IPS-15b (cell line): ENCODE data around the gene NAV2.

Source experiments
- H3K27me3 ChIP-seq: one replicate; pipeline ENCODE4 v1.6.1; 2013; ENCODE audit warnings: low read length; ENCODE audit not compliant: control insufficient read depth, insufficient read depth
- H3K36me3 ChIP-seq: one replicate; pipeline ENCODE4 v1.6.1; 2013; ENCODE audit warnings: low read length; ENCODE audit not compliant: control insufficient read depth, insufficient read depth
- H3K4me1 ChIP-seq: one replicate; pipeline ENCODE4 v1.6.1; 2013; ENCODE audit warnings: mild to moderate bottlenecking, low read length; ENCODE audit not compliant: control insufficient read depth, insufficient read depth
- H3K4me3 ChIP-seq: one replicate; pipeline ENCODE4 v1.5.1; 2013; ENCODE audit warnings: low read depth, low read length
- H3K9ac ChIP-seq: one replicate; pipeline ENCODE4 v1.6.1; 2013; ENCODE audit warnings: low read depth, mild to moderate bottlenecking, low read length
- H3K9me3 ChIP-seq: one replicate; pipeline ENCODE4 v1.6.1; 2013; ENCODE audit warnings: mild to moderate bottlenecking, low read length; ENCODE audit not compliant: control insufficient read depth, insufficient read depth

NAV2 gene

DNA sequence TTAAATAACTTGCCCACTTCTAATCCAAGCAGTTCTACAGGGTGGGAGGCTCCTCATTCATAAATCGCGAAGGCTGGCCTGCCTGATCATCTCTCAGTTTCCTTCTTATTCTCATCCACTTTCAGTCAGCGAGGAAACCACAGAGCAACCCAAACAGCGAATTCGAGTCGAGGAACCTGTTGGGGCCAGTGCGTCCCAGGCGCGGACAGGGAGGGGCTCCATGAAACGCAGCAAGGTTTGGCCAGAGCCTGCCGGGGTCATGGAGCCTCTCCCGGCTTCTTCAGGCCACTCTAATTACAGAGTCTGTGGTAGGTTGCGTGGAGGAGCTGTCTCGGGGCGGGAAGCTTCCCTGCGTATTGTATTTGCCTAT, 741 bp upstream of the NAV2 start:
- no peaks in the 10 kb centered on the region for H3K9me3 ChIP-seq
- H3K36me3 ChIP-seq = no peaks in the 10 kb centered on the region
- peak overlapping the region; percentile 73 for H3K9ac ChIP-seq
- peaks cover 9% of the 10 kb centered on the region for H3K4me1 ChIP-seq
- H3K4me3 ChIP-seq = peak overlapping the region; percentile 56
- peaks cover 50% of the 10 kb centered on the region for H3K27me3 ChIP-seq

GRCh38 chr11:19713196-19714021, 772 bp downstream of the NAV2 start:
- no peaks in the 10 kb centered on the region for H3K36me3 ChIP-seq
- no peaks in the 10 kb centered on the region for H3K9me3 ChIP-seq
- H3K27me3 ChIP-seq = peaks cover 50% of the 10 kb centered on the region
- H3K4me3 ChIP-seq = peak overlapping the region; percentile 79
- peak overlapping the region; percentile 42 for H3K9ac ChIP-seq
- H3K4me1 ChIP-seq = peaks cover 9% of the 10 kb centered on the region

DNA sequence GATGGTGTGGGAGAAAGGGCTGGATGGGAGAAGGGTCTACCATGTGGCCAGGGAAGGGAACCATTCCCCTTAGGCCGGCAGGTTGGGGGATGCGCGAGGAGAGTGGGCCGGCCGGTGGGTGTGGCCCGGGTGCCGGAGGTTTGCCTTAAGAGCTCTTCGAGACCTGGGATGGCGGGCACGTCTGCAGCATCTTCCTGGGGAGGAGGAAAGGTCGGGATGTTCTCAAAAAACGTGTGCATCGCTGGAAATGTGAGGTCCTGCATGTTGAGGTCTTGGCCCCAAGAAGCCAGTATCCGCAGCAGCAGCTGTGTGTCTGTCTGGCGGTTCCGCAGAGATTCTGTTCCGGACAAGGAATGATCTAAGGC, 1.4 kb downstream of the NAV2 start:
- no peaks in the 10 kb centered on the region for H3K9me3 ChIP-seq
- H3K9ac ChIP-seq = peak overlapping the region; percentile 42
- H3K36me3 ChIP-seq = no peaks in the 10 kb centered on the region
- H3K4me3 ChIP-seq = peak overlapping the region; percentile 79
- H3K27me3 ChIP-seq = peaks cover 50% of the 10 kb centered on the region
- peaks cover 9% of the 10 kb centered on the region for H3K4me1 ChIP-seq

GRCh38 chr11:19714387-19715363, 2.0 kb downstream of the NAV2 start:
- no peaks in the 10 kb centered on the region for H3K9me3 ChIP-seq
- peaks cover 9% of the 10 kb centered on the region for H3K4me1 ChIP-seq
- H3K9ac ChIP-seq = no peak overlapping the region
- H3K4me3 ChIP-seq = peak overlapping the region; percentile 79
- H3K27me3 ChIP-seq = peaks cover 50% of the 10 kb centered on the region
- H3K36me3 ChIP-seq = no peaks in the 10 kb centered on the region

- Histone ChIP-seq H3K27me3 (peaks cover 47% of the 10 kb centered on the region), H3K36me3 (no peaks in the 10 kb centered on the region), H3K9ac (no peak overlapping the region), H3K9me3 (no peaks in the 10 kb centered on the region), H3K4me3 (no peak overlapping the region), H3K4me1 (peaks cover 9% of the 10 kb centered on the region)
Observed at GRCh38 chr11:19715373-19715772, 2.7 kb downstream of the NAV2 start.

GRCh38 chr11:19718051-19718450, 5.4 kb downstream of the NAV2 start:
- Histone ChIP-seq H3K9ac (no peak overlapping the region), H3K9me3 (no peaks in the 10 kb centered on the region), H3K4me3 (no peak overlapping the region), H3K4me1 (peaks cover 3% of the 10 kb centered on the region), H3K27me3 (peaks cover 30% of the 10 kb centered on the region), H3K36me3 (no peaks in the 10 kb centered on the region)

GRCh38 chr11:19718951-19719350, 6.3 kb downstream of the NAV2 start:
- H3K4me3 ChIP-seq = no peak overlapping the region
- peaks cover 21% of the 10 kb centered on the region for H3K27me3 ChIP-seq
- H3K36me3 ChIP-seq = no peaks in the 10 kb centered on the region
- H3K4me1 ChIP-seq = peaks cover 3% of the 10 kb centered on the region
- no peak overlapping the region for H3K9ac ChIP-seq
- H3K9me3 ChIP-seq = no peaks in the 10 kb centered on the region

DNA sequence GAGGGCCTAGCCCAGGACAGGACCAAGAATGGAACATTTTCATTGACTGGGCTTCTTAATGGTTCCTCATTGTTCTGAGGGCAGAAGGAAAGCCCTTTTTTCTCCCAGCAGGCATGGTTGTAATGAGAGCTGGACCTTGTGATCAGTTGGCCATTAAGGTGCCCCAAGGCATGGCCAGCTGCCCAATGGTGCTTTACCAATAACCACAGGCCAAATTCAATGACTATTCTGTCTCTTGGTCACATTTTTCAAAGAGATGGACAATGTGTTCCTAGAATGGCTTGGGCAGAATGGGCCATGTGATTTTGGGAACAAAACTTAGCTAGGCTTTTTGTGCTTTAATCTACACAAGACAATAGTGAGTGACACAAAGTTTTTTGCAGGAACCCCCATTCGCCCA, 7.3 kb downstream of the NAV2 start:
- Histone ChIP-seq H3K27me3 (peaks cover 11% of the 10 kb centered on the region), H3K36me3 (no peaks in the 10 kb centered on the region), H3K4me1 (peaks cover 2% of the 10 kb centered on the region)

GRCh38 chr11:19721176-19721575, 8.5 kb downstream of the NAV2 start:
- no peak overlapping the region for H3K9ac ChIP-seq
- no peaks in the 10 kb centered on the region for H3K4me1 ChIP-seq
- no peaks in the 10 kb centered on the region for H3K36me3 ChIP-seq
- H3K4me3 ChIP-seq = no peak overlapping the region
- no peaks in the 10 kb centered on the region for H3K9me3 ChIP-seq
- H3K27me3 ChIP-seq = no peaks in the 10 kb centered on the region

More for the DNA sequence above, 7.3 kb downstream of the NAV2 start:
- Histone ChIP-seq H3K9me3 (no peaks in the 10 kb centered on the region), H3K9ac (no peak overlapping the region), H3K4me3 (no peak overlapping the region)

GRCh38 chr11:19722702-19723101, 10.1 kb downstream of the NAV2 start:
- H3K4me1 ChIP-seq = no peaks in the 10 kb centered on the region
- H3K27me3 ChIP-seq = no peaks in the 10 kb centered on the region
- no peak overlapping the region for H3K4me3 ChIP-seq
- H3K9me3 ChIP-seq = no peaks in the 10 kb centered on the region
- H3K36me3 ChIP-seq = no peaks in the 10 kb centered on the region
- H3K9ac ChIP-seq = no peak overlapping the region

GRCh38 chr11:19723572-19724342, 11.1 kb downstream of the NAV2 start:
- no peaks in the 10 kb centered on the region for H3K36me3 ChIP-seq
- no peaks in the 10 kb centered on the region for H3K27me3 ChIP-seq
- H3K9me3 ChIP-seq = no peaks in the 10 kb centered on the region
- no peak overlapping the region for H3K9ac ChIP-seq
- no peak overlapping the region for H3K4me3 ChIP-seq
- no peaks in the 10 kb centered on the region for H3K4me1 ChIP-seq
